GM21786 (cell line): Measurements from ENCODE around the gene GLCCI1.
A peak's percentile ranks its signal among the peaks of the same experiment; 100 is the strongest.
"Not testable (repeated sequence)": the region's sequence is repeated elsewhere in the genome, so short reads cannot be mapped to it uniquely, and the experiment has no call there.

ENCODE experiments used
- ATAC-seq: cut with Tn5 transposase; IDR thresholded peaks from one replicate; pipeline ENCODE4 v1.9.1; 2021; ENCODE audit not compliant: unreplicated experiment

Gene GLCCI1

DNA sequence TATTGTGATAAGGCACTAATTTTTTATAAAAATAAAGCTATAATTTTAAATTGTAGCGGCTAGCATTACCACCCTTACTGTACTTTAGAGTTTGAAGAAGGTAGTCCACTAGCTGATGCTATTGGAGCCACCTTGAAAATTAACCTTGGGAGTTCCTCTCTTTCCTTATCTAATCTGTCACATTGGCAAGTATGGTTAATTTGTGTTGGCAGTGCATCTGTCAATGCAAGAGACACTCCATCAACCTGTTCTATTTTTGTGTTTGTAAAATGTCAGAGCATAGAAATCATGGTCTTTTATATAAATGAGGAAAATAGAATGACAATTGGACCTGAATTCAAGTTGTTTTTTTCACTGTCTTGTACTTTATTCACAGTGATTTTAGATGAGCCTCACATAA is 20.5 kb downstream of the GLCCI1 start:
- ATAC-seq: no peak

DNA sequence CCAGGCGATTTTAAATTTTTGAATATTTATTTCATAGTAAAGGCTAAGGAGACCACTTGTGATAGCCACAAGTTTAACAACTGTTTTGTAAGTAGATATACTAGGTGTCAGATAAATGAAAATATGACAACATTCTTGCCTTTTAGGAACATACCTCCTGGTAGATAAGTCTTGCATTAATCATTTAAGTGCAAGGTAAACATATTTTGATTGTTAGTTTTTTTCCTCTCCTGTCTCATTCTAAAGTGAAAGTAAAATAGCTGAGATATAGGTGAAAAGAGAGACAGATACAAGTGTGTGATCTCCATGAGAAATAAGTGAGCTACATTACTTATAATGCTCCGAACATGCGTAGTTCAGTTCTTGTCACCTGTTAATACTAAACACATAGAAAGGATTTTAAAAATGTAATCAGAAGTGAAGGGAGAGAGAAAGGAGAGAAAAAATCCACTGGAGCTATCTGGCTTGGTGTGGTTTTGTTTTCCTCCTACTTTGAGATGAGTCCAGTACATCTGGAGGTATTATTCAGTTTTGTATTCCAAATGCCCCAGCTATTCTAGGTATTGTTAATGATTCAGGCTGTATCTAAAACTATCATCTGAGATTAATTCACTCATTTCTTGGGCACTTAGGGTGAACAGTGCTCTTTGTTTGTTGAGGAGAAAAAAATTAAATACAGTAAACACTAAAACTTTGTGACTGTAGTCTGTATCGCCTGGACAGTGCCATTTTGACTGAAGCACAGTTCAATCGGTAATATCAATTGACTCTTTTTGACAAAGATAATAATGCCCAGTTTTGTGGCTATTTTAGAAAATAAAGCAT is 21.2 kb downstream of the GLCCI1 start:
- ATAC-seq: no peak

GRCh38 chr7:7990441-7990761 is 21.8 kb downstream of the GLCCI1 start:
- no peak for ATAC-seq

GRCh38 chr7:7992506-7992905 is 23.9 kb downstream of the GLCCI1 start:
- no peak for ATAC-seq

GRCh38 chr7:7995348-7995747 is 26.8 kb downstream of the GLCCI1 start:
- ATAC-seq: not testable (repeated sequence)

DNA sequence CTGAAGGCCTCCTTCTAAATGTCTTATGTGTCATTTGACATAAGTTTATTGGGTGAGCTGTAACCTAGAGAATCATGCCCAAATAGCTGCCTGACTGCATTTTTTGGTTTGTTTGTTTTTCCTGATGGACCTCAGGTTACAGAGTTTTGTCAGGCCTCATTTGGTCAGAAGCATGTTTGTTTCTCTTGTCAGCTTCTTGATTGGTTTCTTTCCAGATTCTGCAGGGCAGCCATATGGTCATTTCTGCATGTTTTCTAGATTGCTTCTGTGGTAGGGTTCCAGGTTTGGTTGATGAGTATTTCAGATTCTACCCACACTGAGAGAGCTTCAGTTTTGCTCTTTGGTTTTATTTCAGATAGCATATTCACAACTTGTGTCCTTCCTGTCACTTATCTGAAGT is 28.0 kb downstream of the GLCCI1 start:
- ATAC-seq: no peak

DNA sequence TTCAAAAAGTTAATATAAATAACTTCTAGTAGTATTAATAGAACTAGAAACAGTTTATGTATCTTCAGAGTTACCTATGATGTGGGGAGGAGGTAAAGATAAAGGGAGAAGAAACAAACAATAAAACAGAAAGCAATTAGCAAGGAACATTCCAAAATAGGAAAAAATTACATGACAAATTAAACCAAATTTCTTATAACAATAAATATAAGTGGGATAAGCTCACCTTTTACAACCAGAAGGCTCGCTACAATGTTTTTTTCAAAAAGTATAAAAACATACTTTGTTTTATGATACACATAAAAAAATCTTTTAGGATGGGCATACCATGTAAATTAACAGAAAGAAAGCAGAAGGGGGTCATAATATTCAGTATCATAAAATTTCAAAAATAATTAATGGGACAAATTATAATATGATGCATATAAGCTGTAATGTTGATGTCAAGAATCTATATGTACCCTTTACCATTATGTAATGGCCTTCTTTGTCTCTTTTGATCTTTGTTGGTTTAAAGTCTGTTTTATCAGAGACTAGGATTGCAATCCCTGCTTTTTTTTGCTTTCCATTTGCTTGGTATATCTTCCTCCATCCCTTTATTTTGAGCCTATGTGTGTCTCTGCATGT is 31.8 kb downstream of the GLCCI1 start:
- ATAC-seq: no peak

GRCh38 chr7:8003077-8003476 is 34.5 kb downstream of the GLCCI1 start:
- no peak for ATAC-seq

- ATAC-seq: no peak
Observed at GRCh38 chr7:8005279-8005678, 36.7 kb downstream of the GLCCI1 start.

- ATAC-seq: no peak
Observed at GRCh38 chr7:8014399-8014798, 45.8 kb downstream of the GLCCI1 start.

GRCh38 chr7:8015100-8015745 is 46.6 kb downstream of the GLCCI1 start:
- no peak for ATAC-seq

GRCh38 chr7:8015746-8016120 is 47.1 kb downstream of the GLCCI1 start:
- ATAC-seq: no peak

- ATAC-seq: no peak
Observed at GRCh38 chr7:8017423-8017822, 48.8 kb downstream of the GLCCI1 start.

DNA sequence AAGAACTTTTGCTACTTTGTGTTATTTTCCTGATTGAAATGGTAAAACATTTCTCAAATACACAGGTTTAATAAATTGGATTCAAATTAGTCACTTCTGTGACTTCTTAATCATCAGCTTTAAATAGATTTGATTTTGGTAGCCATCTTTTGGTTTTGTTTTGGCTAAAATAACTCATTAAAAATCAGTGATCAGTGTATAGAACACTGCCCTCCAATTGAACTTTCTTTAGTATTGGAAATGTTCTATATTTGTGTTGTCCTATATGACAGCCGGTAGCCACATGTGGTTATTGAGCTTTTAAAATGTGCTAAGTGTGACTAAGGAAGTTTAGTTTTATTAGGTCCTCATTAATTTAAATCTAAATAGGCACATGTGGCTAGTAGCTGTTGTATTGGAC is 50.4 kb downstream of the GLCCI1 start:
- ATAC-seq: no peak

DNA sequence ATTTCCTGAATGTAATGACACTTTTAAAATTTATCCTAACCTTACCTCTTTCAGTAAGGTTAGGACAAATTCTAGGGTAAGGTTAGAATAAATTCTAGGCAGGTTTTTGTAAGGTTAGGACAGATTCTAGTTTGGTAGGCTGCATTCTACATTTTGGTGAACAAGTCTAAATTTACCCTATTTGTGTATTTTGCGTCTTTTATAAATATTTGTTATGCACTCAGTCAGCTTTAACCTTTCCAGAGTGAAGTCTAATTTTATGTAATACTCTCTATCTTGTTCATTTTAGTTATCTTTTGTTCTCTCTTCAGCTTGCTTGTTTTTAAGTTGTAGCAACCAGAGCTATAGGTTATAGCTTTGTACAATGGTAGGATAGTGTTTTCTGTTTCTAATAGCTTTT is 54.0 kb downstream of the GLCCI1 start:
- no peak for ATAC-seq

DNA sequence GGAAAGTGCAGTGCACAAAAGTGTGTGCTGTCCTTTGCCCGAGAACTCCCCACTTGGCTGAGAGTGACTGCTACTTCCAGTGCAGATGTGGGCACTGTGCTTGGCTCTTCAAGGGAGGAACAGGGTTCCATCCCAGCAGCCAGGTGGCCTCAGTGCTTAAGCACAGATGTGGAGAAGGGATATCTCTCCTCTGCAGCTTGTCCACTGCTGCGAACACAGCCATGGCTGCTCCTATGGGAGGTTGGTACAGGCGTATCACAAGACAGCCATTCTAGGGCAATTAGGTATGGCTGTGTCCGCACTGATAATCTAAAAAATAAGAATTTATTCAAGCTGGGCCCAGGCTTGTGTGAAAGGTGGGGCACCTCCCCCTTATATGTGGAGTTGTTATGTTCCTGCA is 66.6 kb downstream of the GLCCI1 start:
- no peak for ATAC-seq

- ATAC-seq: peak; percentile 49
Observed at GRCh38 chr7:8035647-8036518, 67.3 kb downstream of the GLCCI1 start.

GRCh38 chr7:8037151-8037550 is 68.6 kb downstream of the GLCCI1 start:
- ATAC-seq: no peak

DNA sequence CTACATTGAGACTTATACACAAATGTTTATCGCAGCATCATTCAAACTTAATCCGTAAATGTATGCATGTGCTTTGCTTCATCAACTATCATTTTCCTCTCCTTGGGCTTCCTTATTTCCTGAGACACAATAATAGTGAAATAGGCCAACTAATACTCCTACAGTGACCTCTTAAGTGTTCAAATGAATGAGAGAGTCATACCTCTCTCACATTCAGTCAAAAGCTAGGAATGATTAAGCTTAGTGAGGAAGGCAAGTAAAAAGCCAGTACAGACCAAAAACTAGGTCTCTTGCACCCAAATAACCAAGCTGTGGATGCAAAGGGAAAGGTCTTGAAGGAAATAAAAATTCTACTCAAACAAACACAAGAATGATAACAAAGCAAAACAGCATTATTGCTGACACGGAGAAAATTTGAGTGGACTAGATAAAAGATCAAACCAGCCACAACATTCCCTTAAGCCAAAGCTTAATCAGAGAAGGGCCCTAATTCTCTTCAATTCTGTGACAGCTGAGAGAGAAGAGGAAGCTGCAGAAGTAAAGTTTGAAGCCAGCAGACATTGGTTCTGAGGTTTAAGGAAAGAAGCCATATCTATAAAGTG is 72.3 kb downstream of the GLCCI1 start:
- ATAC-seq: no peak

DNA sequence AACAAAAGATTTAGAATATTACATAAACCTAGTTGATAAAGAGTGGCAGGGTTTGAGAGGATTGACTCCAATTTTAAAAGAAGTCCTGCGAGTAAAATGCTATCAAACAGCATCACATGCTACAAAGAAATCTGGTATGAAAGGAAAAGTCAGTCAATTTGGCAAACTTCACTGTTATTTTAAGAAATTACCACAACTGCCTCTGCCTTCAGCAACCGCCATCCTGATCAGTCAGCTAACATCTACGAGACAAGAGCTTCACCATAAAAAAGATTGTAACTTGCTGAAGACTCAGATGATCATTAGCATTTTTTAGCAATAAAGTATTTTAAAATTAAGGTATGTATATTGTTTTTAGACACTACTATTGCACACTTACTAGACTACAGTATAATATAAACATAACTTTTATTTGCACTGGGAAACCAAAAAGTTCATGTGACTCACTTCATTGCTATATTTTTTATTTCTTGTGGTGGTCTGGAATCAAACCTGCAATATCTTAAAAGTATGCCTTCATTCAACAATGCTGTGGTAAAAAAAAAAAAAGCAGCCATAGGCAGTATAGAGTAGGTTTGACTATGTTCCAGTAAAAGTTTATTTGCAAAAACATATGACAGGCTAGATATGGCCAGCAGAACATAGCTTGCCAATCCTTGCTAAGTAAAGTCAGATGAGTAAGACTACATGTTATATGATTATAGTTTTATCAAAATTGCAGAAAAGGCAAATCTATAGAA is 74.4 kb downstream of the GLCCI1 start:
- ATAC-seq: no peak
